Liver (tissue), 9 donors: ENCODE data around the gene GRM1. TPM values are rescaled to one million over a fixed set of nuclear protein-coding genes. Genes with fewer than 3 reads are reported as not detected.

ENCODE experiments used
- DNase-seq: peaks from one replicate; pipeline ENCODE4 v3.0.0-alpha.2; 2017; ENCODE audit warnings: low spot score
- H3K27ac ChIP-seq, 2 donors: one replicate each; pipeline ENCODE4 v1.7.0; 2013; ENCODE audit warnings: inconsistent platforms in 2 of 2, low read length in 2 of 2, control low read depth in 1 of 2, low read depth in 1 of 2, mild to moderate bottlenecking in 1 of 2
- H3K27me3 ChIP-seq, 4 donors: one replicate each; pipeline versions ENCODE4 v1.6.1 to v1.7.0; 2013; ENCODE audit warnings: low read length in 3 of 4, inconsistent platforms in 1 of 4, mild to moderate bottlenecking in 1 of 4, moderate library complexity in 1 of 4; ENCODE audit not compliant: control insufficient read depth in 4 of 4, insufficient read depth in 4 of 4
- H3K36me3 ChIP-seq, 4 donors: one replicate each; pipeline versions ENCODE4 v1.6.1 to v1.7.0; 2013; ENCODE audit warnings: low read length in 3 of 4, mild to moderate bottlenecking in 3 of 4, low read depth in 1 of 4, moderate library complexity in 1 of 4; ENCODE audit not compliant: control insufficient read depth in 4 of 4, insufficient read depth in 3 of 4
- H3K4me1 ChIP-seq, 4 donors: one replicate each; pipeline versions ENCODE4 v1.6.1 to v1.7.0; 2013; ENCODE audit warnings: low read length in 3 of 4, mild to moderate bottlenecking in 3 of 4, moderate library complexity in 1 of 4; ENCODE audit not compliant: control insufficient read depth in 4 of 4, insufficient read depth in 4 of 4
- H3K4me3 ChIP-seq, 3 donors: one replicate each; pipeline versions ENCODE4 v1.6.1 to v1.7.0; 2013; ENCODE audit warnings: low read length in 3 of 3, control low read depth in 1 of 3, low read depth in 1 of 3, mild to moderate bottlenecking in 1 of 3
- H3K9ac ChIP-seq, 2 donors: one replicate each; pipeline ENCODE4 v1.7.0; 2013; ENCODE audit warnings: low read length in 2 of 2, mild to moderate bottlenecking in 2 of 2, moderate library complexity in 2 of 2, control low read depth in 1 of 2, low read depth in 1 of 2
- H3K9me3 ChIP-seq, 4 donors: one replicate each; pipeline versions ENCODE4 v1.6.1 to v1.7.0; 2013; ENCODE audit warnings: low read length in 3 of 4; ENCODE audit not compliant: control insufficient read depth in 4 of 4
- ATF3 ChIP-seq: IDR thresholded peaks from 2 replicates; pipeline ENCODE4 v1.6.1; 2016; ENCODE audit warnings: antibody characterized with exemption
- CTCF ChIP-seq: fragments of 150-350 bp; IDR thresholded peaks from 2 replicates; pipeline ENCODE4 v1.5.1; 2017; ENCODE audit warnings: improper control_type of control experiment, low read depth, low read length; ENCODE audit not compliant: missing input control
- HNF4A ChIP-seq, 2 donors: conservative IDR thresholded peaks; 2 replicates each; pipeline ENCODE4 v1.6.1; 2016; ENCODE audit warnings: antibody characterized with exemption in 2 of 2, mild to moderate bottlenecking in 2 of 2
- HNF4G ChIP-seq: IDR thresholded peaks from 2 replicates; pipeline ENCODE4 v1.6.1; 2016; ENCODE audit warnings: antibody characterized with exemption
- MAX ChIP-seq: IDR thresholded peaks from 2 replicates; pipeline ENCODE4 v1.6.1; 2016; ENCODE audit warnings: antibody characterized with exemption
- NR2F2 ChIP-seq: IDR thresholded peaks from 2 replicates; pipeline ENCODE4 v1.6.1; 2016; ENCODE audit warnings: antibody characterized with exemption
- RAD21 ChIP-seq, 2 donors: IDR thresholded peaks; 2 replicates each; pipeline ENCODE4 v1.6.1; 2016; ENCODE audit warnings: antibody characterized with exemption in 2 of 2, mild to moderate bottlenecking in 2 of 2
- SP1 ChIP-seq: IDR thresholded peaks from 2 replicates; pipeline ENCODE4 v1.6.1; 2018; ENCODE audit warnings: antibody characterized with exemption, mild to moderate bottlenecking
- TAF1 ChIP-seq: conservative IDR thresholded peaks from 2 replicates; pipeline ENCODE4 v1.6.1; 2016; ENCODE audit warnings: antibody characterized with exemption, mild to moderate bottlenecking
- WGBS: extraction: QIAGEN DNeasy Blood & Tissue Kit; methylation state at CpG from one replicate; pipeline ENCODE4 v1.1.7; 2013; 5-methylcytosine and 5-hydroxymethylcytosine counted together
- polyA plus RNA-seq, 2 donors: library from polyadenylated mRNA; stranded (reverse) in 1 of 2; unstranded in 1 of 2; fragments of 200-250 nt in 1 of 2; fragments of >200 nt in 1 of 2; fragmentation: Nextera tagmentation in 1 of 2; extraction: Ambion mirVana in 1 of 2; gene quantifications; one replicate each; pipeline versions ENCODE4 v1.2.1 to v1.2.3, GENCODE V29; 2013 to 2015
- total RNA-seq, 2 donors: library from RNA; depleted of rRNA; stranded (reverse); fragments of >200 nt; gene quantifications; one replicate each; pipeline ENCODE4 v1.2.3, GENCODE V29; 2014
- TF ChIP-seq, protein P1 (sequence below): IDR thresholded peaks from 2 replicates; pipeline ENCODE4 v1.6.1; 2016; ENCODE audit warnings: antibody characterized with exemption, mild to moderate bottlenecking
- donor health status: healthy.
- donor health status: healthy.
- donor health status: healthy.
- donor health status: healthy.
- donor health status: healthy.

GRM1 gene
- total and polyA plus RNA-seq, 4 donors = under 0.01 to 0.05 (median 0.01) TPM; not detected in 1

DNA sequence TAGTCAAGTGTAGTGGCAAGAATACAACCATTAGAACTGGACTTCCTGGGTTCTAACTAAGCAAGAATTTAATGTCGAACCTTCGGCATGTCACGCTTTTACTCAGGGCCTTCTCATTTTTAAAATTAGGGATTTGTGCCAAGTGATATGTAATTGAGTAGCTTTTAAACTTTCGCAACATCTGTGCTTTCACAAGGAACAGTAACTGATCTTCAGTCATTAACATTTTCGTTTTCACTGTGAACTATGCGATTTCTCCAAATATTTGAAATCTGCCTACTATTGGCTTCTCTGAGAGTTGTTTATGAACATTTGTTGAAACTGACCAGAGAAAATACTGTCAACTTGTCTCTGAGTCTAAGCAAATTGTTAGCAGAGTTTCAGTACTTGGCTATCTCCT, 27.6 kb downstream of the GRM1 start:
- Histone ChIP-seq H3K9ac (no peak overlapping the region), H3K27ac (no peak overlapping the region), H3K36me3 (no peaks in the 10 kb centered on the region), H3K4me1 (no peaks in the 10 kb centered on the region), H3K9me3 (no peaks in the 10 kb centered on the region), H3K27me3 (no peaks in the 10 kb centered on the region), H3K4me3 (no peak overlapping the region)
- 71% methylated on average over 6 of the region's 6 CpGs for WGBS
- no peak for TF ChIP-seq HNF4G
- no peak for DNase-seq

GRCh38 chr6:146065690-146066089, 36.8 kb downstream of the GRM1 start:
- 89% methylated on average over 2 of the region's 2 CpGs for WGBS
- no peak for TF ChIP-seq HNF4G
- no peak for TF ChIP-seq TAF1
- no peak for TF ChIP-seq MAX
- no peak for TF ChIP-seq SP1
- no peak for TF ChIP-seq ATF3
- TF ChIP-seq, protein P1, sequence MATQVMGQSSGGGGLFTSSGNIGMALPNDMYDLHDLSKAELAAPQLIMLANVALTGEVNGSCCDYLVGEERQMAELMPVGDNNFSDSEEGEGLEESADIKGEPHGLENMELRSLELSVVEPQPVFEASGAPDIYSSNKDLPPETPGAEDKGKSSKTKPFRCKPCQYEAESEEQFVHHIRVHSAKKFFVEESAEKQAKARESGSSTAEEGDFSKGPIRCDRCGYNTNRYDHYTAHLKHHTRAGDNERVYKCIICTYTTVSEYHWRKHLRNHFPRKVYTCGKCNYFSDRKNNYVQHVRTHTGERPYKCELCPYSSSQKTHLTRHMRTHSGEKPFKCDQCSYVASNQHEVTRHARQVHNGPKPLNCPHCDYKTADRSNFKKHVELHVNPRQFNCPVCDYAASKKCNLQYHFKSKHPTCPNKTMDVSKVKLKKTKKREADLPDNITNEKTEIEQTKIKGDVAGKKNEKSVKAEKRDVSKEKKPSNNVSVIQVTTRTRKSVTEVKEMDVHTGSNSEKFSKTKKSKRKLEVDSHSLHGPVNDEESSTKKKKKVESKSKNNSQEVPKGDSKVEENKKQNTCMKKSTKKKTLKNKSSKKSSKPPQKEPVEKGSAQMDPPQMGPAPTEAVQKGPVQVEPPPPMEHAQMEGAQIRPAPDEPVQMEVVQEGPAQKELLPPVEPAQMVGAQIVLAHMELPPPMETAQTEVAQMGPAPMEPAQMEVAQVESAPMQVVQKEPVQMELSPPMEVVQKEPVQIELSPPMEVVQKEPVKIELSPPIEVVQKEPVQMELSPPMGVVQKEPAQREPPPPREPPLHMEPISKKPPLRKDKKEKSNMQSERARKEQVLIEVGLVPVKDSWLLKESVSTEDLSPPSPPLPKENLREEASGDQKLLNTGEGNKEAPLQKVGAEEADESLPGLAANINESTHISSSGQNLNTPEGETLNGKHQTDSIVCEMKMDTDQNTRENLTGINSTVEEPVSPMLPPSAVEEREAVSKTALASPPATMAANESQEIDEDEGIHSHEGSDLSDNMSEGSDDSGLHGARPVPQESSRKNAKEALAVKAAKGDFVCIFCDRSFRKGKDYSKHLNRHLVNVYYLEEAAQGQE = no peak

GRCh38 chr6:146066506-146066905, 37.6 kb downstream of the GRM1 start:
- Histone ChIP-seq H3K4me1 (no peaks in the 10 kb centered on the region), H3K4me3 (no peak overlapping the region), H3K9me3 (no peaks in the 10 kb centered on the region), H3K9ac (no peak overlapping the region), H3K27ac (no peak overlapping the region), H3K27me3 (peaks cover 0 to 3% (median 0%) of the 10 kb centered on the region in 4 donors), H3K36me3 (no peaks in the 10 kb centered on the region)
- WGBS = 70% methylated on average over 1 of the region's 1 CpG
- DNase-seq = no peak
- TF ChIP-seq RAD21 (IDR thresholded peaks at IDR 0.05) = no peak
- no peak for TF ChIP-seq HNF4A (conservative IDR thresholded peaks at IDR 0.05)
- no peak for TF ChIP-seq NR2F2
- no peak for TF ChIP-seq CTCF

More at GRCh38 chr6:146065690-146066089, 36.8 kb downstream of the GRM1 start:
- no peak overlapping the region for H3K4me3 ChIP-seq
- peaks cover 0 to 3% (median 0%) of the 10 kb centered on the region in 4 donors for H3K27me3 ChIP-seq
- no peaks in the 10 kb centered on the region for H3K36me3 ChIP-seq
- DNase-seq = no peak
- no peaks in the 10 kb centered on the region for H3K9me3 ChIP-seq
- H3K27ac ChIP-seq = no peak overlapping the region
- no peaks in the 10 kb centered on the region for H3K4me1 ChIP-seq
- no peak overlapping the region for H3K9ac ChIP-seq
